Stimulated activated CD8-positive, alpha-beta memory T cell treated with anti-CD3 and anti-CD28 coated beads, Interleukin-7, amount 100 ng/mL, for 48 hours (primary cell): ENCODE results near the gene RALB.
"Not testable (repeated sequence)": the region's sequence is repeated elsewhere in the genome, so short reads cannot be mapped to it uniquely, and the experiment has no call there.

Experiments
- DNase-seq, 2 donors: peaks; one replicate each; pipeline ENCODE4 v3.0.0-alpha.2; 2020; ENCODE audit warnings: low read depth in 1 of 2; ENCODE audit errors: extremely low read depth in 1 of 2

RALB gene

GRCh38 chr2:120241684-120242083 is 11.0 kb upstream of the RALB start:
- no peak for DNase-seq

GRCh38 chr2:120243211-120243610 is 9.4 kb upstream of the RALB start:
- DNase-seq: no peak

- no peak for DNase-seq
Observed at GRCh38 chr2:120243875-120244553, 8.6 kb upstream of the RALB start.

GRCh38 chr2:120244656-120245519 is 7.8 kb upstream of the RALB start:
- DNase-seq: no peak

GRCh38 chr2:120245520-120246332 is 6.9 kb upstream of the RALB start:
- no peak for DNase-seq

- DNase-seq: no peak
Observed at GRCh38 chr2:120246546-120247300, 5.9 kb upstream of the RALB start.

- DNase-seq: no peak
Observed at GRCh38 chr2:120247851-120248250, 4.8 kb upstream of the RALB start.

GRCh38 chr2:120250640-120251039 is 2.0 kb upstream of the RALB start:
- DNase-seq: no peak

- no peak for DNase-seq
Observed at GRCh38 chr2:120251078-120251477, 1.6 kb upstream of the RALB start.

- DNase-seq: no peak
Observed at GRCh38 chr2:120251880-120252224, 800 bp upstream of the RALB start.

- peak in 1 of 2 donors; percentile 18 for DNase-seq
Observed at GRCh38 chr2:120253021-120253882, 600 bp downstream of the RALB start.

- no peak for DNase-seq
Observed at GRCh38 chr2:120254178-120254577, 1.5 kb downstream of the RALB start.

GRCh38 chr2:120255071-120255470 is 2.4 kb downstream of the RALB start:
- DNase-seq: no peak

- DNase-seq: no peak
Observed at GRCh38 chr2:120255986-120256650, 3.5 kb downstream of the RALB start.

GRCh38 chr2:120256651-120257000 is 4.0 kb downstream of the RALB start:
- DNase-seq: no peak

- no peak for DNase-seq
Observed at GRCh38 chr2:120257522-120257921, 4.9 kb downstream of the RALB start.

GRCh38 chr2:120258196-120258595 is 5.5 kb downstream of the RALB start:
- DNase-seq: no peak

- not testable (repeated sequence) for DNase-seq
Observed at GRCh38 chr2:120259939-120260338, 7.3 kb downstream of the RALB start.

GRCh38 chr2:120260736-120261135 is 8.1 kb downstream of the RALB start:
- no peak for DNase-seq
